ENCODE data around the gene RANBP9.

GRCh38 chr6:13661647-13662046 lies 50.0 kb downstream of the RANBP9 start:
- TF ChIP-seq, protein P1, sequence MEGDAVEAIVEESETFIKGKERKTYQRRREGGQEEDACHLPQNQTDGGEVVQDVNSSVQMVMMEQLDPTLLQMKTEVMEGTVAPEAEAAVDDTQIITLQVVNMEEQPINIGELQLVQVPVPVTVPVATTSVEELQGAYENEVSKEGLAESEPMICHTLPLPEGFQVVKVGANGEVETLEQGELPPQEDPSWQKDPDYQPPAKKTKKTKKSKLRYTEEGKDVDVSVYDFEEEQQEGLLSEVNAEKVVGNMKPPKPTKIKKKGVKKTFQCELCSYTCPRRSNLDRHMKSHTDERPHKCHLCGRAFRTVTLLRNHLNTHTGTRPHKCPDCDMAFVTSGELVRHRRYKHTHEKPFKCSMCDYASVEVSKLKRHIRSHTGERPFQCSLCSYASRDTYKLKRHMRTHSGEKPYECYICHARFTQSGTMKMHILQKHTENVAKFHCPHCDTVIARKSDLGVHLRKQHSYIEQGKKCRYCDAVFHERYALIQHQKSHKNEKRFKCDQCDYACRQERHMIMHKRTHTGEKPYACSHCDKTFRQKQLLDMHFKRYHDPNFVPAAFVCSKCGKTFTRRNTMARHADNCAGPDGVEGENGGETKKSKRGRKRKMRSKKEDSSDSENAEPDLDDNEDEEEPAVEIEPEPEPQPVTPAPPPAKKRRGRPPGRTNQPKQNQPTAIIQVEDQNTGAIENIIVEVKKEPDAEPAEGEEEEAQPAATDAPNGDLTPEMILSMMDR (IDR thresholded peaks at IDR 0.05): no peak
- no peak for TF ChIP-seq POLR2AphosphoS5 (IDR thresholded peaks at IDR 0.05)
